DOHH2 (cell line): Measurements from ENCODE around the gene NOL4L.

Experiments
- H3F3A ChIP-seq: fragments of 200-600 bp; sonication (generic), shearing (Covaris generic); 2 replicates; pipeline ENCODE4 v1.6.0; 2016; ENCODE audit warnings: antibody characterized with exemption, mild to moderate bottlenecking; ENCODE audit not compliant: control insufficient read depth, insufficient read depth
- H3K27ac ChIP-seq: fragments of 200-600 bp; sonication (generic); 2 replicates; pipeline ENCODE4 v1.5.1; 2014; ENCODE audit warnings: low read depth, mild to moderate bottlenecking, low read length, moderate library complexity
- H3K27me3 ChIP-seq: fragments of 200-600 bp; sonication (generic); 2 replicates; pipeline ENCODE4 v1.6.1; 2014; ENCODE audit warnings: mild to moderate bottlenecking, low read length, mixed read lengths; ENCODE audit not compliant: control insufficient read depth
- H3K36me3 ChIP-seq: fragments of 200-600 bp; sonication (generic); 2 replicates; pipeline ENCODE4 v1.6.1; 2014; ENCODE audit warnings: mild to moderate bottlenecking, low read length, moderate library complexity, mixed read lengths; ENCODE audit not compliant: control insufficient read depth
- H3K4me1 ChIP-seq: fragments of 200-600 bp; sonication (generic); 2 replicates; pipeline ENCODE4 v1.6.1; 2014; ENCODE audit warnings: mild to moderate bottlenecking, low read length, mixed read lengths; ENCODE audit not compliant: control insufficient read depth
- H3K4me2 ChIP-seq: fragments of 200-600 bp; sonication (generic); 2 replicates; pipeline ENCODE4 v1.6.0; 2014; ENCODE audit warnings: mild to moderate bottlenecking, low read length, moderate library complexity
- H3K4me3 ChIP-seq: fragments of 200-600 bp; sonication (generic); 2 replicates; pipeline ENCODE4 v1.5.1; 2014; ENCODE audit warnings: mild to moderate bottlenecking, low read length, mixed read lengths
- H3K79me2 ChIP-seq: fragments of 200-600 bp; sonication (generic); 2 replicates; pipeline ENCODE4 v1.6.1; 2014; ENCODE audit warnings: mild to moderate bottlenecking, low read length, mixed read lengths; ENCODE audit not compliant: control insufficient read depth
- H3K9me2 ChIP-seq: fragments of 200-600 bp; sonication (generic); replicated peaks from 2 replicates; pipeline ENCODE4 v1.6.1; 2014; ENCODE audit warnings: mild to moderate bottlenecking, low read length, mixed read lengths; ENCODE audit not compliant: control insufficient read depth
- H3K9me3 ChIP-seq: fragments of 200-600 bp; sonication (generic); 2 replicates; pipeline ENCODE4 v1.6.1; 2014; ENCODE audit warnings: antibody characterized with exemption, low read length, mixed read lengths; ENCODE audit not compliant: control insufficient read depth, insufficient read depth
- H4K20me1 ChIP-seq: fragments of 200-600 bp; sonication (generic); 2 replicates; pipeline ENCODE4 v1.6.0; 2014; ENCODE audit warnings: low read depth, mild to moderate bottlenecking, antibody characterized with exemption, low read length, moderate library complexity; ENCODE audit not compliant: control insufficient read depth, insufficient read depth
- CTCF ChIP-seq: fragments of 200-600 bp; sonication (generic); IDR thresholded peaks from one replicate; pipeline ENCODE4 v1.5.1; 2014; ENCODE audit warnings: antibody characterized with exemption, mild to moderate bottlenecking, low read depth, low read length; ENCODE audit not compliant: poor library complexity, severe bottlenecking
- EZH2phosphoT487 ChIP-seq: fragments of 200-600 bp; sonication (generic); IDR thresholded peaks from 2 replicates; pipeline ENCODE4 v1.6.1; 2017; ENCODE audit warnings: borderline replicate concordance, mild to moderate bottlenecking, antibody characterized with exemption, low read length, moderate library complexity, mixed read lengths

Gene NOL4L

GRCh38 chr20:32560989-32561830 lies 23.9 kb downstream of the NOL4L start:
- Histone ChIP-seq H3K27me3 (no peaks in the 10 kb centered on the region), H3K4me3 (no peak overlapping the region), H3K36me3 (no peaks in the 10 kb centered on the region), H3K4me1 (no peaks in the 10 kb centered on the region), H3K79me2 (no peaks in the 10 kb centered on the region), H3K9me2 (no peaks in the 10 kb centered on the region), H3K4me2 (no peak overlapping the region), H4K20me1 (peaks cover 4% of the 10 kb centered on the region; the same call in 1 of the 2 replicates), H3K27ac (no peak overlapping the region), H3K9me3 (no peaks in the 10 kb centered on the region), H3F3A (no peaks in the 10 kb centered on the region)
- TF ChIP-seq CTCF (no peak), EZH2phosphoT487 (no peak)

GRCh38 chr20:32560482-32560988 lies 24.6 kb downstream of the NOL4L start:
- H3K4me2 ChIP-seq, result no peak overlapping the region
- H3F3A ChIP-seq, result no peaks in the 10 kb centered on the region
- H3K4me1 ChIP-seq, result no peaks in the 10 kb centered on the region
- no peak overlapping the region for H3K27ac ChIP-seq
- H3K9me3 ChIP-seq, result no peaks in the 10 kb centered on the region
- no peak overlapping the region for H3K4me3 ChIP-seq
- H3K79me2 ChIP-seq, result no peaks in the 10 kb centered on the region
- H4K20me1 ChIP-seq, result peaks cover 4% of the 10 kb centered on the region; the same call in 1 of the 2 replicates
- H3K27me3 ChIP-seq, result no peaks in the 10 kb centered on the region
- TF ChIP-seq CTCF (no peak), EZH2phosphoT487 (no peak)
- no peaks in the 10 kb centered on the region for H3K36me3 ChIP-seq
- H3K9me2 ChIP-seq, result no peaks in the 10 kb centered on the region

GRCh38 chr20:32559753-32560380 lies 25.3 kb downstream of the NOL4L start:
- TF ChIP-seq EZH2phosphoT487 (no peak), CTCF (no peak)
- Histone ChIP-seq H3K9me3 (no peaks in the 10 kb centered on the region), H3K4me2 (no peak overlapping the region), H3K36me3 (no peaks in the 10 kb centered on the region), H3F3A (no peaks in the 10 kb centered on the region), H3K9me2 (no peaks in the 10 kb centered on the region), H3K27me3 (no peaks in the 10 kb centered on the region), H3K79me2 (no peaks in the 10 kb centered on the region), H4K20me1 (peaks cover 4% of the 10 kb centered on the region; the same call in 1 of the 2 replicates), H3K4me1 (no peaks in the 10 kb centered on the region), H3K27ac (no peak overlapping the region), H3K4me3 (no peak overlapping the region)
